NCI-H510A (cell line): ENCODE measurements around the gene ACSF2.
"Not testable (repeated sequence)": the region's sequence is repeated elsewhere in the genome, so short reads cannot be mapped to it uniquely, and the experiment has no call there.

Experiments
- DNase-seq: peaks from one replicate; lab custom pipeline; 2025; lab: John Stamatoyannopoulos, UW

Gene ACSF2

GRCh38 chr17:50412188-50412732, 13.8 kb upstream of the ACSF2 start:
- DNase-seq: no peak

GRCh38 chr17:50414808-50415207, 11.2 kb upstream of the ACSF2 start:
- DNase-seq: no peak

GRCh38 chr17:50419577-50419976, 6.4 kb upstream of the ACSF2 start:
- not testable (repeated sequence) for DNase-seq

GRCh38 chr17:50420419-50421112, 5.5 kb upstream of the ACSF2 start:
- no peak for DNase-seq

GRCh38 chr17:50421308-50422051, 4.5 kb upstream of the ACSF2 start:
- DNase-seq: no peak

- no peak for DNase-seq
These were observed 3.3 kb upstream of the ACSF2 start for GRCh38 chr17:50422738-50423137.

GRCh38 chr17:50423553-50424159, 2.4 kb upstream of the ACSF2 start:
- DNase-seq: peak; percentile 82

GRCh38 chr17:50424246-50424995, 1.6 kb upstream of the ACSF2 start:
- no peak for DNase-seq

- no peak for DNase-seq
These were observed 879 bp upstream of the ACSF2 start for GRCh38 chr17:50424996-50425681.

GRCh38 chr17:50426472-50426782, 409 bp downstream of the ACSF2 start:
- no peak for DNase-seq

- no peak for DNase-seq
These were observed 1.1 kb downstream of the ACSF2 start for GRCh38 chr17:50426814-50427787.

- DNase-seq: not testable (repeated sequence)
These were observed 2.1 kb downstream of the ACSF2 start for GRCh38 chr17:50428126-50428525.

- DNase-seq: no peak
These were observed 2.9 kb downstream of the ACSF2 start for GRCh38 chr17:50428831-50429424.

GRCh38 chr17:50429793-50430192, 3.8 kb downstream of the ACSF2 start:
- no peak for DNase-seq

GRCh38 chr17:50430821-50431618, 5.0 kb downstream of the ACSF2 start:
- no peak for DNase-seq

- no peak for DNase-seq
These were observed 6.2 kb downstream of the ACSF2 start for GRCh38 chr17:50432125-50432762.

- no peak for DNase-seq
These were observed 11.4 kb downstream of the ACSF2 start for GRCh38 chr17:50437409-50437808.

GRCh38 chr17:50439008-50439407, 13.0 kb downstream of the ACSF2 start:
- DNase-seq: peak; percentile 38
